GM23248 (cell line): ENCODE data around the gene TIMM10.

Source experiments
- EZH2 ChIP-seq: fragments of 200-600 bp; sonication (generic); IDR thresholded peaks from 2 replicates; pipeline ENCODE4 v1.6.1; 2018; ENCODE audit warnings: antibody characterized with exemption, mild to moderate bottlenecking; ENCODE audit not compliant: insufficient read depth, poor library complexity, severe bottlenecking
- EZH2phosphoT487 ChIP-seq: fragments of 200-600 bp; sonication (generic); IDR thresholded peaks from 2 replicates; pipeline ENCODE4 v1.6.1; 2018; ENCODE audit warnings: antibody characterized with exemption, moderate library complexity, mild to moderate bottlenecking, low read depth; ENCODE audit not compliant: insufficient read depth

- TF ChIP-seq EZH2 (no peak), EZH2phosphoT487 (no peak)
Observed at GRCh38 chr11:57539342-57539741, 8.8 kb upstream of the TIMM10 start.
